K562 (cell line): Measurements from ENCODE around the gene C20orf96. TPM values are rescaled to one million over a fixed set of nuclear protein-coding genes. Genes with fewer than 3 reads are reported as not detected.

ENCODE experiments used
- ATAC-seq: fragments of 200-7000 bp; cut with Tn5 transposase; 3 replicates; pipeline ENCODE4 v1.9.1; 2020; ENCODE audit warnings: moderate library complexity
- BruUV-seq: library from RNA; stranded (reverse); fragments of 400-500 nt; replicated peaks from 2 replicates; lab custom pipeline; 2021; lab: Mats Ljungman, UMichigan
- CTCF ChIA-PET: fragments of 300-600 bp; formaldehyde crosslinking; extraction: SDS; loops from one replicate; lab custom pipeline; 2021; ENCODE audit warnings: low intra/inter-chr PET ratio; lab: Yijun Ruan, JAX
- POLR2A ChIA-PET: fragments of 300-600, 350-650 bp; sonication (Branson Sonifier 250); formaldehyde crosslinking; extraction: SDS; loops from one replicate; lab custom pipeline; 2021; ENCODE audit warnings: antibody characterized with exemption, inconsistent platforms; lab: Yijun Ruan, JAX
- DNase-seq, 4 experiments: peaks; one replicate each; pipeline versions ENCODE4 v3.0.0 to v3.0.0-alpha.2; 2011 to 2018; ENCODE audit warnings: low spot score in 3 of 4, mixed read lengths in 3 of 4; ENCODE audit errors: extremely low read depth in 1 of 4
- FAIRE-seq: peaks from 2 replicates; lab custom pipeline; 2011; peaks lifted over from hg19 to GRCh38; lab: Jason Lieb, UNC
- H2AFZ ChIP-seq: 2 replicates; pipeline ENCODE4 v1.6.0; 2011; ENCODE audit warnings: low read depth, low read length, control low read depth, inconsistent platforms
- H3K27ac ChIP-seq: fragments of 200-600 bp; 3 replicates; pipeline ENCODE4 v1.8.0; 2011; ENCODE audit warnings: low read depth, mild to moderate bottlenecking, control low read depth, inconsistent platforms, low read length, moderate library complexity, mixed read lengths; ENCODE audit errors: extremely low read depth
- H3K27me3 ChIP-seq, 2 experiments: fragments of 300-600 bp in 1 of 2; 2 replicates in 1 of 2; 3 replicates in 1 of 2; pipeline versions ENCODE4 v1.6.0 to v1.8.0; 2011; ENCODE audit warnings: inconsistent platforms in 2 of 2, low read length in 2 of 2, mild to moderate bottlenecking in 1 of 2, mixed read lengths in 1 of 2, moderate library complexity in 1 of 2; ENCODE audit not compliant: control insufficient read depth in 2 of 2, insufficient read depth in 2 of 2
- H3K36me3 ChIP-seq: fragments of 300-600 bp; 3 replicates; pipeline ENCODE4 v1.8.0; 2011; ENCODE audit warnings: mild to moderate bottlenecking, low read length, inconsistent platforms; ENCODE audit not compliant: control insufficient read depth, insufficient read depth
- H3K4me1 ChIP-seq, 2 experiments: fragments of 200-600 bp in 1 of 2; replicated peaks in 1 of 2; 2 replicates in 1 of 2; 3 replicates in 1 of 2; pipeline versions ENCODE4 v1.5.1 to v1.8.0; 2011; ENCODE audit warnings: inconsistent platforms in 2 of 2, low read length in 2 of 2, mild to moderate bottlenecking in 1 of 2, mixed read lengths in 1 of 2, moderate library complexity in 1 of 2; ENCODE audit not compliant: control insufficient read depth in 2 of 2, insufficient read depth in 2 of 2
- H3K4me2 ChIP-seq: 2 replicates; pipeline ENCODE4 v1.6.1; 2011; ENCODE audit warnings: low read length, control low read depth, inconsistent platforms, mixed read lengths; ENCODE audit not compliant: insufficient read depth
- H3K4me3 ChIP-seq: fragments of 200-600 bp; sonication (generic), shearing (Covaris generic); 2 replicates; pipeline ENCODE4 v1.5.1; 2016; ENCODE audit warnings: control low read depth, inconsistent platforms
- H3K79me2 ChIP-seq: fragments of 200-600 bp; 3 replicates; pipeline ENCODE4 v1.8.0; 2011; ENCODE audit warnings: low read length, inconsistent platforms; ENCODE audit not compliant: control insufficient read depth, insufficient read depth
- H3K9ac ChIP-seq, 2 experiments: 2 replicates each; pipeline versions ENCODE4 v1.6.0 to v1.6.1; 2011; ENCODE audit warnings: low read depth in 2 of 2, low read length in 2 of 2, control low read depth in 1 of 2, inconsistent platforms in 1 of 2, mild to moderate bottlenecking in 1 of 2, mixed read lengths in 1 of 2; ENCODE audit not compliant: insufficient read depth in 1 of 2
- H3K9me1 ChIP-seq: one replicate; pipeline ENCODE4 v1.6.0; 2011; ENCODE audit warnings: inconsistent platforms, mild to moderate bottlenecking, low read length, moderate library complexity; ENCODE audit not compliant: control insufficient read depth, insufficient read depth
- H3K9me3 ChIP-seq: replicated peaks from 2 replicates; pipeline ENCODE4 v1.5.1; 2011; ENCODE audit warnings: low read depth, low read length, inconsistent platforms; ENCODE audit not compliant: control insufficient read depth, insufficient read depth
- H4K20me1 ChIP-seq: replicated peaks from 2 replicates; pipeline ENCODE4 v1.6.1; 2011; ENCODE audit warnings: low read length, inconsistent platforms, mixed read lengths; ENCODE audit not compliant: control insufficient read depth, insufficient read depth
- ADNP ChIP-seq: fragments of 200-800 bp; sonication (Bioruptor generic); IDR thresholded peaks from 2 replicates; pipeline ENCODE4 v1.6.1; 2016; ENCODE audit warnings: missing genetic modification characterization, missing compliant biosample characterization
- BCOR ChIP-seq: fragments of 450-650 bp; IDR thresholded peaks from 2 replicates; pipeline ENCODE4 v1.6.1; 2016
- CBX1 ChIP-seq: sonication (generic); IDR thresholded peaks from 2 replicates; pipeline ENCODE4 v1.6.1; 2016; ENCODE audit warnings: antibody characterized with exemption, low read depth, mild to moderate bottlenecking
- CHD4 ChIP-seq: fragments of 200-600 bp; sonication (generic); IDR thresholded peaks from 3 replicates; pipeline ENCODE4 v1.6.1; 2012; ENCODE audit warnings: low read depth, mild to moderate bottlenecking, mixed read lengths, low read length, inconsistent platforms; ENCODE audit not compliant: insufficient read depth, insufficient replicate concordance, poor library complexity, severe bottlenecking
- DPF2 ChIP-seq: fragments of 450-650 bp; IDR thresholded peaks from 2 replicates; pipeline ENCODE4 v1.6.1; 2016
- ESRRA ChIP-seq: fragments of 450-650 bp; IDR thresholded peaks from 2 replicates; pipeline ENCODE4 v1.6.1; 2014; ENCODE audit warnings: low read depth, mild to moderate bottlenecking, moderate library complexity, borderline replicate concordance
- FOXA3 ChIP-seq, 2 experiments: fragments of 450-650 bp in 1 of 2; sonication (generic) in 1 of 2; formaldehyde crosslinking; IDR thresholded peaks in 1 of 2; conservative IDR thresholded peaks in 1 of 2; 2 replicates each; pipeline versions ENCODE4 v1.4.0 to v1.8.0; 2020 to 2022; ENCODE audit warnings: mild to moderate bottlenecking in 2 of 2, missing genetic modification reagents in 1 of 2
- HDAC2 ChIP-seq: fragments of 450-650 bp; IDR thresholded peaks from 2 replicates; pipeline ENCODE4 v1.6.1; 2016; ENCODE audit warnings: mild to moderate bottlenecking
- KDM1A ChIP-seq, 2 experiments: fragments of 450-650 bp; IDR thresholded peaks; 2 replicates each; pipeline ENCODE4 v1.6.1; 2016; ENCODE audit warnings: mild to moderate bottlenecking in 2 of 2
- MAFG ChIP-seq: fragments of 450-650 bp; conservative IDR thresholded peaks from 2 replicates; pipeline ENCODE4 v1.6.1; 2016; ENCODE audit warnings: missing genetic modification characterization, missing compliant biosample characterization
- NFIC ChIP-seq: fragments of 450-650 bp; IDR thresholded peaks from 2 replicates; pipeline ENCODE4 v1.6.1; 2017; ENCODE audit warnings: mild to moderate bottlenecking, inconsistent platforms
- NFXL1 ChIP-seq: fragments of 450-650 bp; formaldehyde crosslinking; IDR thresholded peaks from 2 replicates; pipeline ENCODE4 v1.4.0; 2021; ENCODE audit warnings: mild to moderate bottlenecking
- RBM25 ChIP-seq: fragments of 200-400 bp; formaldehyde crosslinking; IDR thresholded peaks from 2 replicates; pipeline ENCODE4 v1.6.1; 2018; ENCODE audit warnings: low read length, low read depth, moderate library complexity; ENCODE audit not compliant: severe bottlenecking
- SETDB1 ChIP-seq: IDR thresholded peaks from one replicate; pipeline ENCODE4 v1.6.1; 2012; ENCODE audit warnings: low read length, control low read depth, inconsistent platforms
- SMARCA5 ChIP-seq: fragments of 450-650 bp; IDR thresholded peaks from 2 replicates; pipeline ENCODE4 v1.6.1; 2016
- TBP ChIP-seq: optimal IDR thresholded peaks from 2 replicates; pipeline ENCODE3; 2011; ENCODE audit warnings: low read depth, low read length, improper control_type of control experiment
- WGBS: fragments of 100-300 bp; shearing (Covaris generic); methylation state at CpG from one replicate; pipeline ENCODE4 v1.1.6; 2016; ENCODE audit warnings: low coverage, mixed read lengths; ENCODE audit not compliant: insufficient coverage; ENCODE audit errors: missing lambda C conversion rate; 5-methylcytosine and 5-hydroxymethylcytosine counted together
- in situ Hi-C: fragments of 300-500 bp; cut with MboI; formaldehyde crosslinking; loops from 4 replicates; pipeline ENCODE4 v1.15.0; 2018; ENCODE audit warnings: inconsistent platforms, mixed read lengths
- intact Hi-C: fragments of 100-400 bp; cut with micrococcal nuclease; formaldehyde crosslinking; loops from 2 replicates; pipeline ENCODE4 v1.14.2; 2022
- polyA plus RNA-seq, 8 experiments: library from polyadenylated mRNA; depleted of rRNA in 4 of 8; stranded (reverse) in 5 of 8; unstranded in 3 of 8; fragments of >200 nt; fragmentation: Nextera tagmentation in 2 of 8; fragmentation: Illumina TruSeq in 1 of 8; extraction: Ambion mirVana in 2 of 8; extraction: Trizol in 1 of 8; gene quantifications; 2 replicates each; pipeline versions ENCODE4 v1.2.1 to v1.2.3, GENCODE V29; 2011 to 2014; ENCODE audit warnings: inconsistent platforms in 1 of 8, missing spikeins in 1 of 8
- total RNA-seq, 7 experiments: library from RNA; depleted of rRNA in 6 of 7; stranded (reverse); fragments of >200 nt in 6 of 7; fragmentation: Illumina TruSeq in 2 of 7; extraction: Trizol in 2 of 7; gene quantifications; 2 replicates each; pipeline versions ENCODE4 v1.2.1 to v1.2.3, GENCODE V29; 2011 to 2021; ENCODE audit warnings: low replicate concordance in 1 of 7

The C20orf96 gene
- total and polyA plus RNA-seq, 9 of the 15 experiments (the other 6 are each of a cell fraction or from before 2014, with no cell fraction given) = 1.7 to 11.7 (median 4.2) TPM

- CTCF ChIA-PET = no interaction called here
- intact Hi-C loops (loop anchor here (2.0 kb wide), 1 partner anchor 41 kb away; no protein-coding TSS in a partner anchor), in situ Hi-C loops (no loop called here)
- Histone ChIP-seq H3K36me3 (peaks cover 8% of the 10 kb centered on the region; the same call in 2 of the 3 replicates), H3K4me2 (peak overlapping the region; percentile 93), H3K27me3 (no peaks in the 10 kb centered on the region), H3K9me3 (peaks cover 5% of the 10 kb centered on the region; the same call in 1 of the 2 replicates), H3K9me1 (no peaks in the 10 kb centered on the region), H2AFZ (peak overlapping the region; percentile 96), H4K20me1 (no peaks in the 10 kb centered on the region), H3K27ac (peak overlapping the region; percentile 87), H3K9ac (peak overlapping the region; percentile 84 to 96), H3K4me3 (peak overlapping the region; percentile 68), H3K4me1 (peaks cover 4 to 9% of the 10 kb centered on the region in 2 experiments; a peak in 3 of 5 replicates), H3K79me2 (peaks cover 18% of the 10 kb centered on the region)
- TF ChIP-seq KDM1A (IDR thresholded peaks at IDR 0.05) (peak; percentile 55 to 82; a peak in 3 of 4 replicates), RBM25 (peak; percentile 90), FOXA3 (CRISPR knock-in tag; conservative IDR thresholded peaks at IDR 0.05 in 1 of 2, IDR thresholded peaks at IDR 0.05 in 1 of 2) (peak in 1 of 2 experiments; percentile 52; a peak in 1 of 4 replicates), ADNP (peak; percentile 88), NFIC (0 out of 2 replicates have a peak, but pooled peaks have one; percentile 0), NFXL1 (CRISPR knock-in tag) (no peak), MAFG (no peak), TBP (peak; percentile 1), HDAC2 (peak; percentile 41; the same call in 1 of the 2 replicates), CBX1 (0 out of 2 replicates have a peak, but pooled peaks have one; percentile 25), CHD4 (peak; percentile 58), SMARCA5 (0 out of 2 replicates have a peak, but pooled peaks have one; percentile 19), DPF2 (no peak), SETDB1 (no peak), ESRRA (peak; percentile 82), BCOR (peak; percentile 94)
- POLR2A ChIA-PET = interaction anchor here (1.9 kb wide), 1 partner anchor 8 kb away, joined by 5 read pairs; the partner anchor contains the start of gene ZCCHC3
- no peak for FAIRE-seq
- DNase-seq = no peak
- ATAC-seq = peak; percentile 37
- WGBS = 30% methylated on average over 2 of the region's 2 CpGs
- no TSS peak for BruUV-seq
Measured at GRCh38 chr20:289693-290083, 862 bp downstream of the C20orf96 start.
